PC-3 (cell line): ENCODE results near the gene H19. TPM values are rescaled to one million over a fixed set of nuclear protein-coding genes. Genes with fewer than 3 reads are reported as not detected.

Source experiments
- ATAC-seq: fragments of 200-7000 bp; cut with Tn5 transposase; 2 replicates; pipeline ENCODE4 v1.9.1; 2020; ENCODE audit warnings: mild to moderate bottlenecking, moderate library complexity
- BruUV-seq: library from RNA; stranded (reverse); fragments of 400-500 nt; replicated peaks from 2 replicates; lab custom pipeline; 2021; lab: Mats Ljungman, UMichigan
- CTCF ChIA-PET: fragments of 300-600 bp; sonication (Branson Sonifier 250); formaldehyde crosslinking; loops from one replicate; lab custom pipeline; 2022; ENCODE audit warnings: antibody characterized with exemption; lab: Charles Lee
- POLR2A ChIA-PET: fragments of 300-600 bp; sonication (Branson Sonifier 250); formaldehyde crosslinking; loops from one replicate; lab custom pipeline; 2022; ENCODE audit warnings: antibody characterized with exemption; ENCODE audit not compliant: unreplicated experiment; lab: Charles Lee
- DNase-seq: peaks from one replicate; pipeline ENCODE4 v3.0.0-alpha.2; 2015
- H2AFZ ChIP-seq: fragments of 300-600 bp; sonication (generic); 2 replicates; pipeline ENCODE4 v1.6.0; 2016; ENCODE audit warnings: antibody characterized with exemption, low read length
- H3F3A ChIP-seq: fragments of 300-600 bp; sonication (generic); one replicate; pipeline ENCODE4 v1.6.0; 2017; ENCODE audit warnings: antibody characterized with exemption, low read length, control low read depth, mild to moderate bottlenecking; ENCODE audit not compliant: unreplicated experiment
- H3K27ac ChIP-seq: fragments of 300-600 bp; sonication (generic); 2 replicates; pipeline ENCODE4 v1.5.1; 2016; ENCODE audit warnings: mild to moderate bottlenecking, low read length
- H3K27me3 ChIP-seq: fragments of 300-600 bp; sonication (generic); 2 replicates; pipeline ENCODE4 v1.6.1; 2016; ENCODE audit warnings: low read length, mixed read lengths
- H3K36me3 ChIP-seq: fragments of 300-600 bp; sonication (generic); 2 replicates; pipeline ENCODE4 v1.6.1; 2016; ENCODE audit warnings: low read depth, mixed run types, low read length, mixed read lengths
- H3K4me1 ChIP-seq: fragments of 300-600 bp; sonication (generic); 2 replicates; pipeline ENCODE4 v1.5.1; 2016; ENCODE audit warnings: low read length; ENCODE audit not compliant: insufficient read depth
- H3K4me2 ChIP-seq: fragments of 300-600 bp; sonication (generic); 2 replicates; pipeline ENCODE4 v1.6.0; 2016; ENCODE audit warnings: low read length
- H3K4me3 ChIP-seq: fragments of 300-600 bp; sonication (generic); 2 replicates; pipeline ENCODE4 v1.5.1; 2016; ENCODE audit warnings: mild to moderate bottlenecking, low read length, mixed read lengths
- H3K79me2 ChIP-seq: fragments of 300-600 bp; sonication (generic); 2 replicates; pipeline ENCODE4 v1.6.1; 2017; ENCODE audit warnings: low read length, mixed read lengths
- H3K9ac ChIP-seq: fragments of 300-600 bp; sonication (generic); 2 replicates; pipeline ENCODE4 v1.6.0; 2016; ENCODE audit warnings: mild to moderate bottlenecking, low read length
- H3K9me2 ChIP-seq: fragments of 300-600 bp; sonication (generic); replicated peaks from 2 replicates; pipeline ENCODE4 v1.6.1; 2016; ENCODE audit warnings: mixed run types, low read length, mixed read lengths
- H3K9me3 ChIP-seq: fragments of 300-600 bp; sonication (generic); 2 replicates; pipeline ENCODE4 v1.6.1; 2016; ENCODE audit warnings: low read length, mixed read lengths
- H4K20me1 ChIP-seq: fragments of 300-600 bp; sonication (generic); 2 replicates; pipeline ENCODE4 v1.6.1; 2016; ENCODE audit warnings: low read length, mixed read lengths
- EZH2 ChIP-seq: fragments of 300-600 bp; sonication (generic); IDR thresholded peaks from one replicate; pipeline ENCODE4 v1.6.1; 2017; ENCODE audit warnings: antibody characterized with exemption, mild to moderate bottlenecking, low read length; ENCODE audit not compliant: unreplicated experiment
- EZH2phosphoT487 ChIP-seq: fragments of 300-600 bp; sonication (generic); IDR thresholded peaks from 2 replicates; pipeline ENCODE4 v1.6.1; 2018; ENCODE audit warnings: mild to moderate bottlenecking, antibody characterized with exemption, low read length, borderline replicate concordance
- intact Hi-C: fragments of 100-400 bp; cut with micrococcal nuclease; formaldehyde crosslinking; loops from 2 replicates; pipeline ENCODE4 v1.9.0; 2023
- total RNA-seq: library from RNA; depleted of rRNA; stranded (reverse); fragments of >200 nt; gene quantifications from 2 replicates; pipeline ENCODE4 v1.2.3, GENCODE V29; 2014
- TF ChIP-seq, protein P1 (sequence below): fragments of 300-600 bp; sonication (generic); conservative IDR thresholded peaks from 2 replicates; pipeline ENCODE4 v1.5.1; 2017; ENCODE audit warnings: antibody characterized with exemption, low read depth, mild to moderate bottlenecking, low read length

The H19 gene
- total RNA-seq, 1 experiment from 2014 or later = not detected

DNA sequence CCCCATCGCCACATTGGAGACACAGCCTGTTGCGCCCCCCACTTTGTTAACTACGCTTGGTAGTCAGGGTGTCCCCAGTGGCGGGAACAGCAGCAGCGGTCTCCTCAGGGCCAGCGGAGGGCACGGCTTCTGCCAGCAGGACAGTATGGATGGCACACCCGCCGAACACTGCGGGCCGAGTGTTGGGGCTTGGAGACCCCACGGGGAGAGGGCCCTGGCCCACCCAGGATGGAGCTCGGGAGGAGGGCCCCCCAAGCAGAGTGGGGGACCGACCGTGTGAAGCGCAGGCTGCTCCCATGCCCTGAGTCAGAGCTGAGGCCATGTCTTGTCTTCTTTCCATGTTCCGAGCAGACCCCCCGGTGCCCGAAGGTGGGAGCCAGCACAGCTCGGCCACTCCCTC, 32.7 kb downstream of the H19 start:
- H3K9me3 ChIP-seq = no peaks in the 10 kb centered on the region
- H3K27me3 ChIP-seq = no peaks in the 10 kb centered on the region
- no peak overlapping the region for H3K27ac ChIP-seq
- H4K20me1 ChIP-seq = no peaks in the 10 kb centered on the region
- H3K79me2 ChIP-seq = no peaks in the 10 kb centered on the region
- no peaks in the 10 kb centered on the region for H3K4me1 ChIP-seq
- no peak for TF ChIP-seq EZH2phosphoT487
- no peak for TF ChIP-seq EZH2
- TF ChIP-seq, protein P1, sequence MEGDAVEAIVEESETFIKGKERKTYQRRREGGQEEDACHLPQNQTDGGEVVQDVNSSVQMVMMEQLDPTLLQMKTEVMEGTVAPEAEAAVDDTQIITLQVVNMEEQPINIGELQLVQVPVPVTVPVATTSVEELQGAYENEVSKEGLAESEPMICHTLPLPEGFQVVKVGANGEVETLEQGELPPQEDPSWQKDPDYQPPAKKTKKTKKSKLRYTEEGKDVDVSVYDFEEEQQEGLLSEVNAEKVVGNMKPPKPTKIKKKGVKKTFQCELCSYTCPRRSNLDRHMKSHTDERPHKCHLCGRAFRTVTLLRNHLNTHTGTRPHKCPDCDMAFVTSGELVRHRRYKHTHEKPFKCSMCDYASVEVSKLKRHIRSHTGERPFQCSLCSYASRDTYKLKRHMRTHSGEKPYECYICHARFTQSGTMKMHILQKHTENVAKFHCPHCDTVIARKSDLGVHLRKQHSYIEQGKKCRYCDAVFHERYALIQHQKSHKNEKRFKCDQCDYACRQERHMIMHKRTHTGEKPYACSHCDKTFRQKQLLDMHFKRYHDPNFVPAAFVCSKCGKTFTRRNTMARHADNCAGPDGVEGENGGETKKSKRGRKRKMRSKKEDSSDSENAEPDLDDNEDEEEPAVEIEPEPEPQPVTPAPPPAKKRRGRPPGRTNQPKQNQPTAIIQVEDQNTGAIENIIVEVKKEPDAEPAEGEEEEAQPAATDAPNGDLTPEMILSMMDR = no peak
- intact Hi-C loops = no loop called here
- H2AFZ ChIP-seq = no peak overlapping the region
- no peak overlapping the region for H3K4me2 ChIP-seq
- no peaks in the 10 kb centered on the region for H3K36me3 ChIP-seq
- no peak overlapping the region for H3K9ac ChIP-seq
- no peaks in the 10 kb centered on the region for H3F3A ChIP-seq
- DNase-seq = no peak
- H3K4me3 ChIP-seq = no peak overlapping the region
- no peak for ATAC-seq
- CTCF ChIA-PET = interaction anchor here (0.5 kb wide), 1 partner anchor 187 kb away, joined by 3 read pairs; no protein-coding TSS in a partner anchor
- POLR2A ChIA-PET = no interaction called here
- no peaks in the 10 kb centered on the region for H3K9me2 ChIP-seq
- BruUV-seq = no TSS peak

DNA sequence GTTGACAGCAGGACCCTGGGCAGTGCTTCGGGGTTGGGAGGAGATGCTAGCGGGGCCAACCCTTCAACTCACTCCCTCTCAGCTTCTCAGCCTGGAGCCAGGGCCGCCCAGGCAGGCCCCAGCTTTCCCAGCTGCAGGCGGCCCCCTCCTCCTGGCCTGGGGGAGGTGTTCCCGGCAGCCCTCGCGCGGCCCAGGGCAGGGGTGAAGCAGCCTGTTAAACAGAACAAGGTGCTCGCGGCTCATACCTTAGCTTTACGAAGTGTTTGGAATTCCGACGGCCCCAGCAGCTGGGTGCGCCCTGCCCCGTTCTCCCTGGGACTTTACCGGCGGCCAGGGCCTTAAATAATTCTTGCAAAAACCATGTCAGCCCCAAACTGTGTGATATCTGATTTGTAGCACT, 33.3 kb downstream of the H19 start:
- H4K20me1 ChIP-seq = no peaks in the 10 kb centered on the region
- H3K9ac ChIP-seq = no peak overlapping the region
- no peak overlapping the region for H2AFZ ChIP-seq
- H3K4me1 ChIP-seq = no peaks in the 10 kb centered on the region
- no peaks in the 10 kb centered on the region for H3K9me3 ChIP-seq
- BruUV-seq = no TSS peak
- TF ChIP-seq, protein P1 = no peak
- TF ChIP-seq EZH2 (no peak), EZH2phosphoT487 (no peak)
- ChIA-PET CTCF (interaction anchor here (0.5 kb wide), 1 partner anchor 188 kb away, joined by 3 read pairs; no protein-coding TSS in a partner anchor), POLR2A (no interaction called here)
- no peaks in the 10 kb centered on the region for H3K36me3 ChIP-seq
- no peaks in the 10 kb centered on the region for H3F3A ChIP-seq
- no peak overlapping the region for H3K4me2 ChIP-seq
- no peaks in the 10 kb centered on the region for H3K27me3 ChIP-seq
- H3K79me2 ChIP-seq = no peaks in the 10 kb centered on the region
- ATAC-seq (no peak), DNase-seq (no peak)
- H3K4me3 ChIP-seq = no peak overlapping the region
- H3K9me2 ChIP-seq = no peaks in the 10 kb centered on the region
- no peak overlapping the region for H3K27ac ChIP-seq
- intact Hi-C loops = no loop called here

DNA sequence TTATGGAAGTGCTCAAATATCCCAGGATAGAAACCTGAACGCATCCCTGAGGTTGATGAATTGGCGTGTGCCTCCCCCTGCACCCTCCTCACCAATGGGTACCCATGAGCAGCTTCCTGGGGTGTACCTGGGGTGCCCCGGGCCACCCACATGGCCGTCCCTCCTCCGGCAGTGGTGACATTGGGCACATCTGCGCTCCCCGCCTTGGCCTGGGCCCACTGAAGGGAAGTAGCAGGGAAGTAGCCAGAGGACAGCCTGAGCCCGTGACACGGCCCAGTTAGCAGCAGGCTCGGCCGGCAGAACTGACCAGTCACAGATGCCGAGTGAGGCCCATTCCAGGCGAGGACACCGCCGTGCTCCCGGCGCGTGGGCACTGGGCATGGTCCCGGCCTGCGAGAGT, 33.8 kb downstream of the H19 start:
- Histone ChIP-seq H3K27me3 (no peaks in the 10 kb centered on the region), H3K79me2 (no peaks in the 10 kb centered on the region), H4K20me1 (no peaks in the 10 kb centered on the region), H3F3A (no peaks in the 10 kb centered on the region), H3K4me3 (no peak overlapping the region), H3K9ac (no peak overlapping the region), H3K9me3 (no peaks in the 10 kb centered on the region), H2AFZ (no peak overlapping the region), H3K4me2 (no peak overlapping the region), H3K36me3 (no peaks in the 10 kb centered on the region), H3K9me2 (no peaks in the 10 kb centered on the region), H3K27ac (no peak overlapping the region), H3K4me1 (no peaks in the 10 kb centered on the region)
- ChIA-PET CTCF (no interaction called here), POLR2A (no interaction called here)
- TF ChIP-seq EZH2 = no peak
- no peak for DNase-seq
- intact Hi-C loops = no loop called here
- no TSS peak for BruUV-seq
- ATAC-seq = no peak
